HG03460 (cell line): Measurements from ENCODE around the gene HOXA5.
A peak's percentile ranks its signal among the peaks of the same experiment; 100 is the strongest.

Experiments
- ATAC-seq: cut with Tn5 transposase; IDR thresholded peaks from one replicate; pipeline ENCODE4 v1.9.1; 2021; ENCODE audit not compliant: unreplicated experiment

The HOXA5 gene

DNA sequence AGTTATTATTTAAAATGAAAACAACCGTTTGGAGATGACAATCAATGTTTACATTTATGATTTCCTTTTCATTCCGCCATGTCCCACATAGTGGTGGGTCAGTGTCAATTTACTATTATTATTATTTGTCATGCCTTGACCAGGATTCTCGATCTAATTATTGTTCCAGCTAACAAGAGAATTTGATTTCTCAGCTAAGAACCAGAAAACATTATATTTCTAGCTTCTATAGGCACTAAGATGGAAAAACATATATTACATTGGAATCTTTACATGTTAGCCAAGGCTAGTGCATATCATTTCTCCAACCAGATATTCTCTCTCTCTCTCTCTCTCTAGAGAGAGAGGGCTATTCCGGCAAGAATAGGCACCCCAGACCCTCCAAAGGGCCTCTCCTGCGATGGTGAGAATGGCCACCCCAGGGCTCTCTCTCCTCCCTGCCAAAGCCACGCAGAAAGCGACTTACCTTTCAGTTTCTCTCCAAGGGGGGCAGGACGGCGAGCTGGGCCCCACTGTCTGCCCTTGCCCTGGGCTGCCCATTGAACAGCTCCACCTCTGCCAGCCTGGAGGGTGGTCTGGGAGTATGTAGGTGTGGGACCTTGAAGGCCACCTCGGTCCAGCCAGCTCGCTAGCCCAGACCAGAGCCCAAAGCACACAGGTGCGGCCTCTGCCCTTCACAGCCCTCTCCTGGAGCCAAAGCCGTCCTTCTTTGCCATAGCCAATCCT, 6.5 kb upstream of the HOXA5 start:
- ATAC-seq: peak; percentile 13

DNA sequence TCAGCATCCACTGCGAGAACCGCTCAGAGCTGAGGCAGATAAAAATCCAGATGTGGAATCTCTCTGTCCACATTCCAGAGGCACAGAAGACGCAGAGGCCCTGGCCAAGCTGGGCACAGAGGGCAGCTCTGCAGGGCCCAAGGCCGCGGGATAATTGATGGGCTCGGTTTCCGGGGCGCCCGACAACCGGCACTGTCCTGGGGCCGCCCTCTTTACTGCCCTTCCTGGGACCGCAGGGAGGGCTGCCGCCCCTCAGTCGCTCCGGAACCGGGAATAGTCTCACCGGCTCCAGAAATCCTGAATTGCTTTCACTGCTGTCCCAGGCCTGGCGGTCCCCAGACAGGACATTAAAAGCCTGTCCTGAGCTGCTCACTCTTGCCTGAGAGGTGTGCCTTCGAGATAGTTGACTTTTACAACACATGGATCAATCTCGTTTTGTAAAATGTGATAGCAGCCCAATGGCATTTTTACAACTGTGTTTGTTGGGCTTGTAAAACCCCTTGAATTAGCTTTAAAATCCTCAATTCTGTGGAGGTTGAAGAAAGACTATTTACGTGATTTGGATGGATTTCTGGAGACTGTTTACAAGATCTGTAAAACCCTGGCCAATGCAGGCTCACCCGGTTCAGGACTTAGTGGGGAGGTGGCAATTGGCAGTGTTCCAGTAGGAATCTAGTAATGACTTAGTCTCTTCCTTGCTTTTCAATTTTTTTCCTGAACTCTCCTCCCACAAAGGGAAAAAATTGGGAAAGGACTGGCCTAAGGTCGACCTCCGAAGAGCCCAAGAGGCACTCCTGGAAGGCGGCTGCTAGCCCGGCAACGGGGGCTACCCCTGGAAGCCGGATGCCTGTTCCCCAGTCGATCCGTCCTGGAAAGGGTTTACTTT, 5.5 kb upstream of the HOXA5 start:
- ATAC-seq: no peak

GRCh38 chr7:27148031-27148755, 4.7 kb upstream of the HOXA5 start:
- no peak for ATAC-seq

DNA sequence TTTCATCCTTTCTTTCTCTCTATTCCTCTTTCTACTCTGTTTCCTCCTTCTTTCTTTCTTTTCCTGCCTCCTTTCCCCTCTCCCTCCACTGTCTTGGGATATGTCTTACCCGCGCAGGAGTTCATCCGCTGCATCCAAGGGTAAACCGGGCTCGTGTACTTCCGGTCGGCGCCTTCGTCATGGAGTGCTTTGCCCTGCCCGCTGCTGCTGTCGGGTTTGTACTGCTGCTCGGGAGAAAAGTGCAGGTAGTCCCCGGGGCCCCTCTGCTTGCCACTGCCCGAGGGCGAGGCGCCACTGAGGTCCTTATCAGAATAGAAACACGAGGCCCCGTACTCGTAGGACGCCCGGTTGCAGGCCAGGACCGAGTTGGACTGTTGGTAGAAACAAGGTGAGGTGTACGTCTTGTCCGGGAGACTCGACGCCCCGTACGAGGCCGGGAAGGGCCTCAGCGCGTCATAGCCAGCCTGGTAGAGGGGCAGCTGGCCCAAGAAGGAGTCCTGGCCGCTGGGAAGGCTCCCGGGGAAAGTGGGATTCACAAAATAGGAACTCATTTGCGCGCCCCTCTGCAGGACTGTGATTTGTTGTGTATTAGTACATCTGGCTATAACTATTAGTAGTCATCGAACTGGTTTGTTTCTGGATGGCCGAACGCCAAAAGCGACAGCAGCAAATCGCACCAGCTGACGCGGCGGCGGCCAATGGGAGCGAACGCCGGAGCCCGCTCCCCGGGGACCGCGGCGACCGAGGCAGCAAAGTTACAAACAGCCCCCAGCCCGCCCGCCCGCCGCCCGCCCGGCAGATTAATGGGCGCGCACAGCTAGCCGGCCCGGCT, 3.9 kb upstream of the HOXA5 start, which contains the start of gene HOXA6:
Gene HOXA6, minus strand, starts transcription at position 576 of the 832 bp plus-strand sequence. Its CDS starts 25 bp downstream, at position 551.
- ATAC-seq: no peak

DNA sequence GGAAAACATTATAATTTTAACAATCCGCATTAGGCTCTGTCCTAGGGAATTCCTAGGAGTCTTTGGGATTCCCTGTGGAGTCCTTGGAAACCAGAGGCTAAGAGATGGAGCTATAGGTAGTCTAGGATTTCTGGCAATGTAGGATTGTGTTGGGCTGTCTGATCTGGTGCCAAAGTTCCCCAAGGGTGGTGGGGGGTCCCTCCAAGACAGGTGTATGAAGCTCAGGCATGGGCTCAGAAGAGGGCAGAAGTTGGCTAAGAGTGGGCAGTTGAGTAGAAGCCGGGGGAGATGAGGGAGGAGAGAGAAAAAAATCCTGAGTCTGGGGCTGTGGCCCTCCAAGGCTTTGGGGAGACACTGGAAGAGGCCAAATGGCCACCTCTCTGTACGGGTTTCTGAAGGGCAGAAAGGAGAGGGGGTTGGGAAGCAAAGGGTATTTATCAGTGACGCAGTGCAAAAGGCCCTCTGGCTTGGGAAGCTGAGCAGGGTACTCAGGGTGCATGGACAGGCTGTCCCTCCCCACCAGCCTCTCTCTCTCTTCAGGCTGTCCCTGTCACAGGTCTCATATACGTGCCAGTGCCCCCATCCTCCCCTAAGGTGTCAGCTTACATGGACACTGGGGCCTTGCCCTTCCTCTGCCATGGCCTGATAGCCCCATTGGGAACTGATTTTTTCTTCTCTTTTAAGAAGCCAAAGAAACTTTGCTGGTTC, 3.2 kb upstream of the HOXA5 start:
- no peak for ATAC-seq

GRCh38 chr7:27145914-27146412, 2.5 kb upstream of the HOXA5 start:
- no peak for ATAC-seq

GRCh38 chr7:27145165-27145913, 1.9 kb upstream of the HOXA5 start:
- ATAC-seq: no peak

GRCh38 chr7:27144781-27145164, 1.3 kb upstream of the HOXA5 start:
- no peak for ATAC-seq

- no peak for ATAC-seq
Measured at GRCh38 chr7:27143950-27144780, 684 bp upstream of the HOXA5 start.

GRCh38 chr7:27142580-27143022, 880 bp downstream of the HOXA5 start:
- no peak for ATAC-seq

DNA sequence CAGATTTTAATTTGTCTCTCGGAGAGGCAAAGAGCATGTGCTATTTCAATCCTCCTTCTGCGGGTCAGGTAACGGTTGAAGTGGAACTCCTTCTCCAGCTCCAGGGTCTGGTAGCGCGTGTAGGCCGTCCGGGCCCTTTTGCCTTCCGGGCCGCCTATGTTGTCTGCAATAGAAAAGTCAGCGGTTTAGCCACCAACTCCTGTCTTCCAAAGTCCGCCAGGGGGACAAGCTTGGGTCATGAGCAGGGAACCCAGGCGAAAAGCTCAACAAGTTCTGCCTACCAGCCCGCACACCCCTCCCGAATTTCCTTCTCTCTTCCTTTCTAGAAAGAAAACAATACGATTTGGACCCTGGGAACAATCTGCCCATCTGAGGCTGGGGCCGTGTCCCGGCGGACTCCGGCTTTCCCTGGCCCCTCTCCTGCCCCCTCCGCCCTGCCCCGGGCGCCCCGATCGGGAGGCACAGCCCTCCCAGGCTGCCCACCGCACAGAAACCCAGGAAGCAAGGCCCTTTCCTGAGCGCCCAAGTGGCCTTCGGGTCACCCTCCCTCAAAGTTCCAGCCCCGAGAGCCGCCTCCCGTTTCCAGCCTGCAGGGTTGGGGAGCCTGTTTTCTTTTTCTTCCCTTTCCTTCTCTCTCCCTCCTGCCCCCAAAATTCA, 1.4 kb downstream of the HOXA5 start:
- no peak for ATAC-seq

GRCh38 chr7:27141137-27141922, 2.2 kb downstream of the HOXA5 start:
- no peak for ATAC-seq

- ATAC-seq: no peak
Measured at GRCh38 chr7:27140126-27140857, 3.2 kb downstream of the HOXA5 start.

DNA sequence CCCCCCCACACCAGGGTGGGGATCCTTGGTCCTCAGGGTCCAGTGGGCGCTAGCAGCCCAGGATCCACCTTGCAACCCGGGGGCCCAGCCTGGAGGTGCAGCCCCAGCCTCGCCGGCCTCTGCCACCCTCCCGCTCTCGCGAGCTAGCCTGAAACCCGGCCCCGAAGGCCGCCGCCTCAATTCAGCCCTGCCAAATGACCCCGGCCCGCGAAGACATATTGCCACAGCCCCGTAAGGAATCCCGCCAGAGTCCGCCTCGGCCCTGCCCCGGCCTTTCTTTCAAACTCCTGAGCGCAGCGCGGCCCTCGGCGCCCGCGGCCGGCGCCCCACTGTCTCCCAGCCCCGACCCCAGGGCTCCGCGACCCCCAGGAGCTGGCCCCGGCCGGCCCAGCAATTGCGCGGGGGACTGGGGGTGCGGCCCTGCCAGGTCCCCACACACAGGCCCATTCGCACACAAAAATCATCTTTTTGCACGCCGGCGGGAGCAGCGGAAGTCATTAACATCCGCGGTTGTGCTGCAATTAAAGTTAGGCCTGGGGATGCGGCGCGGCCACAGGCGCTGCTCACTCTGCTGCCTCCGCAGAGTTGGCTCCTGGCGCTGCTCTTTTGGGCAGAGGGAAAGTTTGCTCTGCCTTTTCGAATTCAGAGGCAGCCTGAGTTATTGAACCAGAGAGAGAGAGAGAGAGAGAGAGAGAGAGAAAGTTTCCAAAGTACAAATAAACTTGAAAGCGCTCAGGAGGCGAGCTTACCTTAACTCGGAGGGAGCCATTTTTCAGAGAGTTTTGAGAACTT, 4.0 kb downstream of the HOXA5 start:
- ATAC-seq: no peak

DNA sequence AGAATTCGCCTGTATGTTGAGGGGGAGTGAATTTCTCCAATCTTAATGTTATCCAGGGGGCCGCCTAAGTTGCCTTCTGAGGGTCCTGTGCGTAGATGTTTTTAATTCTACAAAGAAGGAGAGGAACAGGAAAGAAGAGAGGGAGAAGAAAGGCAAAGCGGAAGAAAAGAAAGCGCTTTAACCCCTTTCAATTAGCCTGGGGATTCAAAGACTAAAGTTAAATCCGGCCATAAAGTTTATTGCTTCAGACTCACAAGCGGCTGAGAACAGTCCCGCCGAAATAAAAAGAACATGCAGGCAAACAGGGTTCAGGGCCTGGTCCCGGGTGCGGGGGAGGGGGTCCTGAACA, 4.5 kb downstream of the HOXA5 start:
- ATAC-seq: no peak
